PC-3 (cell line): ENCODE data around the gene PIGS.

Source experiments
- EZH2 ChIP-seq: fragments of 300-600 bp; sonication (generic); IDR thresholded peaks from one replicate; pipeline ENCODE4 v1.6.1; 2017; ENCODE audit warnings: antibody characterized with exemption, mild to moderate bottlenecking, low read length; ENCODE audit not compliant: unreplicated experiment
- TF ChIP-seq, protein P1 (sequence below): fragments of 300-600 bp; sonication (generic); conservative IDR thresholded peaks from 2 replicates; pipeline ENCODE4 v1.5.1; 2017; ENCODE audit warnings: antibody characterized with exemption, low read depth, mild to moderate bottlenecking, low read length

DNA sequence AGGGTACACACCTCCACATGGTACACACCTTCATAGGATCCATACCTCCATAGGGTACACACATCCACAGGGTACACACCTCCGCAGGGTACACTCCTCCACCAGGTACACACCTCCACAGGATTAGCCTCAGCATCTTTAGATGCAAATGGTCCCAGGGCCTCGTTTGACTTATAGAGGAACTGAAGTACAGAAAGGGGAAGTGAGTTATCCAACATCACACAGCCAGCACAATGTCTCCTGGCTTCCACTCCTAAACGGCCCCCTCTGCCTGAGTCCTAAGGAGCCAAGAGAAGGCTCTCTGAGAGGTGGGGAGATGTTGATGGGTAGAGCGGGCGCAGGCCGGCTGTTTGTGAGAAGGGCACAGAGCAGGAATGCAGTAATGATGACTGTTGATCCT is 53.2 kb downstream of the PIGS start:
- TF ChIP-seq EZH2, result no peak
- TF ChIP-seq, protein P1, sequence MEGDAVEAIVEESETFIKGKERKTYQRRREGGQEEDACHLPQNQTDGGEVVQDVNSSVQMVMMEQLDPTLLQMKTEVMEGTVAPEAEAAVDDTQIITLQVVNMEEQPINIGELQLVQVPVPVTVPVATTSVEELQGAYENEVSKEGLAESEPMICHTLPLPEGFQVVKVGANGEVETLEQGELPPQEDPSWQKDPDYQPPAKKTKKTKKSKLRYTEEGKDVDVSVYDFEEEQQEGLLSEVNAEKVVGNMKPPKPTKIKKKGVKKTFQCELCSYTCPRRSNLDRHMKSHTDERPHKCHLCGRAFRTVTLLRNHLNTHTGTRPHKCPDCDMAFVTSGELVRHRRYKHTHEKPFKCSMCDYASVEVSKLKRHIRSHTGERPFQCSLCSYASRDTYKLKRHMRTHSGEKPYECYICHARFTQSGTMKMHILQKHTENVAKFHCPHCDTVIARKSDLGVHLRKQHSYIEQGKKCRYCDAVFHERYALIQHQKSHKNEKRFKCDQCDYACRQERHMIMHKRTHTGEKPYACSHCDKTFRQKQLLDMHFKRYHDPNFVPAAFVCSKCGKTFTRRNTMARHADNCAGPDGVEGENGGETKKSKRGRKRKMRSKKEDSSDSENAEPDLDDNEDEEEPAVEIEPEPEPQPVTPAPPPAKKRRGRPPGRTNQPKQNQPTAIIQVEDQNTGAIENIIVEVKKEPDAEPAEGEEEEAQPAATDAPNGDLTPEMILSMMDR, result no peak
